Lung (tissue), 12 donors: ENCODE data around the gene ARF6. TPM values are rescaled to one million over a fixed set of nuclear protein-coding genes. Genes with fewer than 3 reads are reported as not detected.

Source experiments
- ATAC-seq: fragments of 200-7000 bp; cut with Tn5 transposase; one replicate; pipeline ENCODE4 v1.9.1; 2020; ENCODE audit warnings: moderate number of reproducible peaks; ENCODE audit not compliant: insufficient read depth, low FRiP score
- DNase-seq, 3 donors: peaks; one replicate each; pipeline ENCODE4 v3.0.0-alpha.2; 2013 to 2017
- H3K27ac ChIP-seq, 2 donors: one replicate each; pipeline ENCODE4 v1.5.1; 2013; ENCODE audit warnings: mild to moderate bottlenecking in 2 of 2, moderate library complexity in 2 of 2, control low read depth in 1 of 2, inconsistent platforms in 1 of 2, low read depth in 1 of 2, low read length in 1 of 2
- H3K27me3 ChIP-seq, 3 donors: one replicate each; pipeline ENCODE4 v1.5.1; 2013; ENCODE audit warnings: low read length in 2 of 3; ENCODE audit not compliant: control insufficient read depth in 3 of 3, insufficient read depth in 3 of 3
- H3K36me3 ChIP-seq, 4 donors: one replicate each; pipeline ENCODE4 v1.5.1; 2013; ENCODE audit warnings: low read length in 4 of 4, mild to moderate bottlenecking in 1 of 4, moderate library complexity in 1 of 4; ENCODE audit not compliant: control insufficient read depth in 4 of 4, insufficient read depth in 4 of 4
- H3K4me1 ChIP-seq, 5 donors: one replicate each; pipeline ENCODE4 v1.5.1; 2013; ENCODE audit warnings: low read length in 5 of 5, mild to moderate bottlenecking in 2 of 5, moderate library complexity in 1 of 5; ENCODE audit not compliant: control insufficient read depth in 5 of 5, insufficient read depth in 5 of 5
- H3K4me3 ChIP-seq: one replicate; pipeline ENCODE4 v1.5.1; 2013; ENCODE audit warnings: mild to moderate bottlenecking, control low read depth, moderate library complexity
- H3K9ac ChIP-seq, 2 donors: one replicate each; pipeline ENCODE4 v1.5.1; 2013; ENCODE audit warnings: low read length in 2 of 2, control low read depth in 1 of 2; ENCODE audit not compliant: insufficient read depth in 1 of 2
- H3K9me3 ChIP-seq, 4 donors: one replicate each; pipeline ENCODE4 v1.5.1; 2013; ENCODE audit warnings: low read length in 3 of 4, mild to moderate bottlenecking in 1 of 4, moderate library complexity in 1 of 4; ENCODE audit not compliant: control insufficient read depth in 4 of 4, insufficient read depth in 3 of 4
- WGBS, 2 donors: extraction: QIAGEN DNeasy Blood & Tissue Kit; methylation state at CpG; one replicate each; pipeline ENCODE4 v1.1.7; 2013; 5-methylcytosine and 5-hydroxymethylcytosine counted together
- polyA plus RNA-seq, 2 donors: library from polyadenylated mRNA; stranded (reverse); fragments of 200-250 nt; gene quantifications; one replicate each; pipeline ENCODE4 v1.2.1, GENCODE V29; 2013
- total RNA-seq, 2 donors: library from RNA; depleted of rRNA in 1 of 2; stranded (reverse); fragments of >200 nt in 1 of 2; gene quantifications; one replicate each; pipeline ENCODE4 v1.2.1, GENCODE V29; 2014 to 2021
- TF ChIP-seq, protein P1 (sequence below): IDR thresholded peaks from 2 replicates; pipeline ENCODE4 v1.5.1; 2012; ENCODE audit warnings: mild to moderate bottlenecking; ENCODE audit errors: control extremely low read depth, extremely low read depth
- donor health status: control.
- donor health status: control.
- donor health status: Bipolar disorder and iron deficiency.
- donor health status: healthy.
- donor health status: DM: yes; HTN: yes; CAD: no.

ARF6 gene
- total and polyA plus RNA-seq, 4 donors: 25.4 to 58.9 (median 46.6) TPM

GRCh38 chr14:49882826-49883694, 9.8 kb upstream of the ARF6 start:
- Histone ChIP-seq H3K27ac (no peak overlapping the region), H3K27me3 (no peaks in the 10 kb centered on the region), H3K9ac (no peak overlapping the region), H3K4me3 (no peak overlapping the region), H3K36me3 (no peaks in the 10 kb centered on the region), H3K4me1 (no peaks in the 10 kb centered on the region), H3K9me3 (no peaks in the 10 kb centered on the region)
- TF ChIP-seq, protein P1, sequence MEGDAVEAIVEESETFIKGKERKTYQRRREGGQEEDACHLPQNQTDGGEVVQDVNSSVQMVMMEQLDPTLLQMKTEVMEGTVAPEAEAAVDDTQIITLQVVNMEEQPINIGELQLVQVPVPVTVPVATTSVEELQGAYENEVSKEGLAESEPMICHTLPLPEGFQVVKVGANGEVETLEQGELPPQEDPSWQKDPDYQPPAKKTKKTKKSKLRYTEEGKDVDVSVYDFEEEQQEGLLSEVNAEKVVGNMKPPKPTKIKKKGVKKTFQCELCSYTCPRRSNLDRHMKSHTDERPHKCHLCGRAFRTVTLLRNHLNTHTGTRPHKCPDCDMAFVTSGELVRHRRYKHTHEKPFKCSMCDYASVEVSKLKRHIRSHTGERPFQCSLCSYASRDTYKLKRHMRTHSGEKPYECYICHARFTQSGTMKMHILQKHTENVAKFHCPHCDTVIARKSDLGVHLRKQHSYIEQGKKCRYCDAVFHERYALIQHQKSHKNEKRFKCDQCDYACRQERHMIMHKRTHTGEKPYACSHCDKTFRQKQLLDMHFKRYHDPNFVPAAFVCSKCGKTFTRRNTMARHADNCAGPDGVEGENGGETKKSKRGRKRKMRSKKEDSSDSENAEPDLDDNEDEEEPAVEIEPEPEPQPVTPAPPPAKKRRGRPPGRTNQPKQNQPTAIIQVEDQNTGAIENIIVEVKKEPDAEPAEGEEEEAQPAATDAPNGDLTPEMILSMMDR: no peak
- ATAC-seq: no peak
- no peak for DNase-seq
- WGBS, 2 donors: 87 to 92% methylated on average over 18 of the region's 18 CpGs

GRCh38 chr14:49886523-49886922, 6.4 kb upstream of the ARF6 start:
- DNase-seq: no peak
- WGBS, 2 donors: 90 to 94% methylated on average over 12 of the region's 12 CpGs
- H3K4me1 ChIP-seq: peaks cover 0 to 2% (median 0%) of the 10 kb centered on the region in 5 donors
- H3K27ac ChIP-seq: no peak overlapping the region
- H3K9ac ChIP-seq: no peak overlapping the region
- H3K27me3 ChIP-seq: no peaks in the 10 kb centered on the region
- ATAC-seq: no peak
- H3K9me3 ChIP-seq: no peaks in the 10 kb centered on the region
- TF ChIP-seq, protein P1: no peak
- H3K36me3 ChIP-seq: no peaks in the 10 kb centered on the region
- no peak overlapping the region for H3K4me3 ChIP-seq

GRCh38 chr14:49888293-49888692, 4.6 kb upstream of the ARF6 start:
- Histone ChIP-seq H3K27ac (no peak overlapping the region), H3K4me1 (peaks cover 0 to 9% (median 0%) of the 10 kb centered on the region in 5 donors), H3K9me3 (no peaks in the 10 kb centered on the region), H3K27me3 (no peaks in the 10 kb centered on the region), H3K36me3 (no peaks in the 10 kb centered on the region), H3K9ac (no peak overlapping the region), H3K4me3 (no peak overlapping the region)
- no peak for DNase-seq
- WGBS, 2 donors: 82 to 83% methylated on average over 2 of the region's 2 CpGs
- ATAC-seq: no peak
- TF ChIP-seq, protein P1: no peak
